Left kidney (tissue), 2 donors: ENCODE results near the gene CTBP2. TPM values are rescaled to one million over a fixed set of nuclear protein-coding genes. Genes with fewer than 3 reads are reported as not detected.

Experiments used
- DNase-seq: peaks from one replicate; pipeline ENCODE4 v3.0.0-alpha.2; 2013
- polyA plus RNA-seq: library from polyadenylated mRNA; unstranded; fragments of 120-200 nt; gene quantifications from one replicate; pipeline ENCODE4 v1.2.1, GENCODE V29; 2013; ENCODE audit not compliant: insufficient read length

CTBP2 gene
- polyA plus RNA-seq, 1 donor, result 83.5 TPM

DNA sequence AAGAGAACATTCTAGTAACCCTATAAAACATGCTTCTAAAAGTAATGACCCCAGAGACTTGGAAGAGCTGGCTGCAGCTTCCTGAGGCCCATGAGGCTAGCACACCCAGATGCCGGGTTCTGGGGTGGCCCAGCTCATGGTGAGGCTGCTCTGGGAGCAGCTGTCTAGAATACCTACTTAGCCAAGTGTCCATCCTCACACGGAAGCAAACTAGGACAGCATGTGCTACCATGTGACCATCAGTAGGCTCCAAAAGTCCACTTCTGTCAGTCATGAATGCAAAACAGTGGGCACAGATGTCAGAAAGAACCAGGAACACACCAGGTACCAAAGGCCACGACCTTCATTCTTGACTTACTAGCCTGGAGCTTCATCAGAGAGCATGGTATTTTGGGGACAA is 32.4 kb downstream of the CTBP2 start:
- DNase-seq, result no peak

DNA sequence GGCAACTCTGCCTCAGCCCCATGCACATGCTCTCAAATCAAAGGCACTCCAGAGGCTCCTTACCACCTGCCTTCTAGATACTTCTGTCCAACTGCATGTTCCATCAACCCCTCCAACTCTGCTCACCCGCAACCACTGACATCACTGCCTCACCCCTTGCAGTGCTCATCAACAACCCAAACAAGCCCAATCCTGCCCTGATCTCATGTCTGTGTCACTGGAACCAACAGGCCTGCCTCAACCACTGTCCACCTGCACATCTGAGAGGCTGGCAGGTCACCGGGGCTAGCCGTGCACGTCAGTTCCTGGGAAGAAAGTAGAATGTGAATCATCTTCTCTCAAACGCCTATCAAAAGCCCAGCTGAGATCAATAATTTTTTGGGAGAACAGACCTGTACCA is 33.3 kb downstream of the CTBP2 start:
- no peak for DNase-seq

DNA sequence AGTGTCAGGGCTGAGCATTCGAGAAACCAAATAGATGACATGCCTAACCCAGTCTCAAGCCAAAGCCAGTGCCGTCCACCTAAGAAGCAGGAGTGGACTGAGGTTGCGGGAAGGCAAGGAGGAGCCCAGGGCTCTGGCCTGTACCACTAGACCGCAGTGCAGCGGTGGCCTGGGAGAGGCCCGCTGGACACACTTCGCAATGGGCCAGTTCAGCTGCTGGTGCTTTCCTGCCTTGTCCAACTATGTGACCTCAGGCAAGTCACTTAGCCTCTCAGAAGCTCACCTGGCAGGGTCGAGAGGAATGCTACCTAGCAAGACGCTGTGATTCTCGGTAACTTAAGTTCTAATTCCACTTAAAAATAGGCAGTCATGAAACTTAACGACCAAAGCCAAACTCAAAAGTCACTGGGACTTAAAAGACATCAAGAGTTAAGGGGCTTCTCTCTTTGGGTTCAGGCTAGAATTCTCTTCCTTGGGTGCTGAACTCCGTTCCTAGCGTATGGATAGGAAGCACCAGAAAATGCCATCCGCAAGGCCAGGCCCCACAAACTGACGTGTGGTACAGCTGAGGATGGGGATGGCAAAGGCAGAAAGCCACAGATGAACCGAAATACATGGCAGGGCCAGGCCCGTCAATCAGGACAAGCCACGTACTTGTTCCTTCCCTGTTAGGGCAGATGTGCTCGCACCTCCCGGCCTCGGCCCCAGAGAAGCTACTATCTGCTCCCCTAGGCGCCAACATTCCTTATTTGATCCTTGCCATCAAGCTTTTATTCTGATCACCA is 34.2 kb downstream of the CTBP2 start:
- DNase-seq, result no peak

DNA sequence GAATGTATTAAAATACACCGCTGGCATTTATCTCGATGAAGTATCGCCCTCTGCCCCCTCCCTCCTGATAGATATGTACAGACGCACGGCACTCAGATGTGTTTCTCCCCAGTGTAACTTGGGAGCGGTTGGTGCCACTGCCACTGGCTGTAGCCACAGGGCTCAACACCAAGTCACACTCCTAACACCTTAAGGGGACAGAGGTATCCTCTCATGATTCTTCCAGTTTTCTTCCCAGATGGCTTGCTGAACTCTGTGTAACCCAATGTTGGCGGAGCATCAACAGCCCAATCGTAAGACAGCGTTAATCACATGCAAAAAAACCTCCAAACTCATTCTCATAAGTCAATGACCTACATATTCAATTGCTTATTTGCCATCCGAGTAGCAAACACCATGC is 35.5 kb downstream of the CTBP2 start:
- no peak for DNase-seq

DNA sequence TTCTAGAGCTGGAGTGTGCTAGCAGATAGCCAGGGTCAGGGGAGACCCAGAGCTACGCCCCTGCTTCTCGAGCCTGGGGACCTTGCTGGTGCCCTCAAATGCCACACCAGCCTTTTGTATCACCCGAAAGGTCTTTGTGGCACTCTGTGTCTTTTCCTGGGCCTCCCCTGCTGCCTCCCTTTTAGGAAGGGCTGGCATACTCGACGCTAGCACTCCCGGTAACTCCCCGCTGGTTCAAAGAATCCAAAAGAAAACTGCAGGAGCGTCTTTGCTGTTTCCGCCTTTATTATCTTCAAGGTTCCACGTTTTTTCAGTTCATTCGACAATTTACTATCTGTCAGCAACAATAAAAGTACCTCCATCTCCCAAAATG is 36.3 kb downstream of the CTBP2 start:
- DNase-seq, result no peak

DNA sequence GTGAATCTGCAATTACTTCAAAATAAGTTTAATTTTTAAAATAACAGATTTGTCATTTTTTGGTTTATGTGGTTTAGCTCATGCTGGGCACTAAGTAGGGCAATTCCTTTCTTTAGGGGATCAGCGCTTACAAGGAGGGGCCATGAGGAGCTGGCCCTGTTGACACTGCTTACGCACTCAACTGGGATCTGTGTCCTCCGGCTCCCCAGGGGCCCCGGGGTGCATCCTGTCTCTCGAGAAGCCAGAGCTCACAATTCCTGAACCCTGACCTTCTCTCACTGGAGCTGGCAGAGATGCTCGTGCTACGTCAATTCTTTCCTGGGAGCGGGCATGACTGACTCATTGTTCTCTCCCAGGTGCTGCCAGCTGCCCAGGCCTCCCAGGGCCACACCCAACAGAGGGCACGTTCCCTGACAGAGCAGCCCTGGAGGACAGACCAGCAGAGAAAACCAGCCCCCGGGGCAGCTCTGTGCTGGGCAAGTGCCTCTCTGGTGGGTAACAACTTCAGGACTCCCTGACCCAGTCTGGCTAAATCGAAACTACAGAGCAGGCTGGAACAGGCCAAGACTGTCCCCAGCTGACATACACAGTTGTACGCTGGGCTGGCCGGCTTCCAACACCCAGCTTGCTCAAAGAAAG is 36.8 kb downstream of the CTBP2 start:
- peak; percentile 48 for DNase-seq

DNA sequence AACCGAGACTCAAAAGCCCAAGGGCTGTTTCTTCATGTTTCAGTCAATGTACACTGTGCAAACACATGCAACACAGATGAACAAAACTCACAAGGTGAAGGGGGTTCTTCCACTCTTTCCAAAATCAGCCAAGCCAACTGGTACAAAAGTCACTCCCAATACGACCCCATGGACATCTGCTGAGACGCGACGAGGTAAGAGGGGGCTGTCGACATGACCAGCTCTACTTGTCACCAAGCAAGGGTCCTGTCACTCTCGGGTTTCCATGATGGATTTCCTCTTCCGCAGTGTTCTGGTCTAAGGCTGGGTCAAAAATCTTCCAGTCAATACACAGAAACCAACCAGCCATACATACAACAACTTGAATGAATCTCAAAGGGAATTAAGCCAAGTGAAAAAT is 37.8 kb downstream of the CTBP2 start:
- no peak for DNase-seq

DNA sequence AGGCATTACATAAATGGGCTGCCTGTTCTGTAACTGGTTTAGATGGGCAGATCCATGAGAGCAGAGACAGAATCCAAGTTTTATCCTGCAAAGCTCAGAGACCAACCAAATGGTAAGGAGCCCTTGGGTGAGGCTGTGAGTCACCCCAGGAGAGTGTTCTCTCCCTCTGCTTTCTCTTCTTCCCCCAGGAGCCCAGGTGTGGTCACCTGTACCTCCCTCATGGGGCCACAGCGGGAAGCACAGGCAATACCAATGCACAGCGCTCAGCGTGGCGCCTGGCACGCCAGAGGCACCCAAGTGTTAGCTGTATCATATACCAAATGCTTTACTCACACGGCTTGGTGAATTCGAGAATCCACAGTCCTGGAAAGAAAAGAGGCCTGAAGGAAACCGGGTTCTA is 39.4 kb downstream of the CTBP2 start:
- DNase-seq, result no peak

DNA sequence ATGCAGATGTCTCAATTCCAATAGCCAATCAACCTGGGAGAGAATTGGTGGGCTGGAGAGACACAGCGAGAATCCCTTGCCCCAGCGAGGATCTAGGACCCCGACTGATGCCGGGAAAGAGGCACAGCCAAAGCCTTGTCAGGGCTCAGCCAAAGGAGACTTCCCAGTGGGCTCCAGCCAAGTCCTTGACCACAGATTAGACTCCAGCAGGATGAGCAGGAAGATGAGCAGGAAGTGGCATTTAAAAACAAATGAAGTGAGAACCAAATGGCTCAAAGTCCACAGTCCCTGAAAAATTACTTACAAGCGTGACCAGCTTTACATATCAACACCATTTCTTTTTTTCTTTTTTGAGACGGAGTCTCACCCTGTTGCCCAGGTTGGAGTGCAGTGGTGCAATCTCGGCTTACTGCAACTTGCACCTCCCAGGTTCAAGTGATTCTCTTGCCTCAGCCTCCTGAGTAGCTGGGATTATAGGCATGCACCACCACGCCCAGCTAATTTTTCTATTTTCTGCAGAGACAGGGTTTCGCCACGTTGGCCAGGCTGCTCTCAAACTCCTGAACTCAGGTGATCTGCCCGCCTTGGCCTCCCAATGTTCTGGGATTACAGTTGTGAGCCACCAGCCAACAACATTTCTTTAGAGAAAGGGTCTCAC is 40.2 kb downstream of the CTBP2 start:
- no peak for DNase-seq

DNA sequence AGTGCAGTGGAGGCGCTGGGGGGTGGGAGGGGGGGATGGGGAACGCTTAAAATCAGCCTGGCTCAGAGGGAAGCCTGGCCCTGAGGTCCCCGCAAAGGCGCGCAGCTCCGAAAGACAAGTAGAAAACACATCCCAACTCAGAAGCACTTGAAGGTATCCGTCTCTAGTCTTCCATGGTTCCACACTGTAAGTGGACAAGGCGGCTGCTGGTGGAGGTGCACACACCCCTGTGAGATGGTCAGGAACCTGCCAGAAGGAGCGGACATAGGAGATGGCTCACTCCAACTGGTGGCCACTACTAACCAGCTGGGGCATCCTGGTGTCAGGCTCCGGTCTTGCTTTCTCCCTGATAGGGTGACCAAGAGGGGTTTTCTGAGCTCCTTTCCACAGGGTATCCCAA is 41.7 kb downstream of the CTBP2 start:
- DNase-seq, result no peak

DNA sequence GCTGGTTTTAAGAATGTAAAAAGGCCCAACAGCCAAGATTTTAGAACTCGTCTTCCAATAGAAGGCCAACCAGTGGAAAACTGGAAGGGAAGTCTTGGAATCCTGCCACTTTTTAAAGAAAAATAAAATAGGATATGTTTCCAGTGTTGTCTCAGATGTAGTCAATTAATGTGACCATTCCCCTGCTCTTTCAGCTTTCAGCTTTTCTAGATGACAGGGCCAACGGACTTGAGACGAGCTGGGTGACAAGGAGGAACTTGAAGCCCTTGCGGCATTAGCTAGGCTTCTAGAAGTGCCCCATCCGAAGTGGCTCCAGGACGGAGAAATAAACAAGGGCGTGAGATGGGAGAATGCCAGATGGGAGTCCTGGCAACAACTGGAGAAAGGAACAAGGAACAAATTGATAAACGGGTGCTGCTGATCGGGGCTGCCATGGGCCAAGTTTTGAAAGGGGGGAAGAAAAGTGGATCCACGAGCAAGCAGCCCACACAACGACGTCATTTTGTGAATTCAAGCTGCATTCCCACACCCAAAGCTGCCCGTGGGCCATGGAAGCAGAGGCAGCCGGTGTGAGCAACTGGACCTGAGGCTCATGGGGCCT is 42.3 kb downstream of the CTBP2 start:
- DNase-seq, result peak; percentile 40

DNA sequence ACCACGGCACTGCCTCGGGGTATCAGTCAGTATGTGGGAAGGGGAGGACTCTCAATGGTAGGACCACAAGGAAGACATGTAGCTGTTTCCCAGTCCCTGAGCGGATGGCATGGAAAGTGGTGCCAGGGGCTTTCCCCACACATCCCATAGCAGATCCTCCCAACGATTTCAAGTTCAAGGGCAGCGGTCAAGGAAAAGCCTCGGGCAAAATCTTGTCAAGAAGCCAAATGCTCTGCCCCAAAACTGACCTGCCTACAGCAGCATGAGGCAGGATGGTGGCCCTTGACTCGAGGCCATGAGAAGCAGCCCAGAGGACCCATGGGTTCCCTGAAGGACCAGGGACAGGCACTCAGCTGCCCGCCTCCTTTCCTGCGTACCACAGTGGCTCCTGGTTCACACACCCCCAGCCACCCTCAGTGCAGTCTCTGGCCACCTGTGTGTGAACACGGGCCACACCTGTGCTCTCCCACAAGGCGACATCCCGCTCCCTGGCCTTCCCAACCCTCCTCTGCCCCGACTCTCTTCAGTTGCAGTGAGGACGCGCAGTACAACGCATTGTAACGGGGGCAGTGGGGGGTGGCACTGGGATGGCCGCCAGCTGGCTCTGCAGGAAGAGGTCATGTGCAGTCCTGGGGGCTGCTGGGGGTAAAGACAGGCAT is 43.6 kb downstream of the CTBP2 start:
- no peak for DNase-seq

DNA sequence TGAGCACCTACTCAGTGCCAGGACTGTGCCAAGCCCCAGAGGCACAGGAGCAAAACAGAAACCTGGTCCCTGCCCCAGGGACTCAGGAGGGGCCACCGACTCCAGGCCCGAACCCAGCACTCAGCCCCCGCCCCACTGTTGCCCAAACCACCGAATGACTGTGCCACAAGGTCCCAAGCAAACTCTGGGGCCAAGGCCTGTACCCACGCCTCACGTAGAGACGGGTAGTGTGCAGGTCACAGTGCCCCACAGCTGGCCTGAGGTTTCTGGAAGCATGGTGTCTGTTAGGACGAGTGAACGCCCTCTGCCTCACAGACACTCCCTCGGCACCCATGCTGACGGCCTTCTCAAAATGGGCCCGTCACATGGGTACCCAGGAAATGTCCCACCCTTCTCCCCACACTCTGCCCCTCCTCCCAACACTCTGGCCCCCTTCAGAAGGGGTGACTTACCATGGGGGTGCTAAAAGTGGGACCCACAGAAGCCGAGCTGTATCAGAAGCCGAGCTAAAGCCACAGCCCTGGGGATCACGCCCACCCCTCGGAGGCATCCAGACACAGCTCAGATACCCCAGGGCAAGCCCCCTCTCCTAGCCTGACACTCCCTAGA is 44.2 kb downstream of the CTBP2 start:
- DNase-seq, result no peak

DNA sequence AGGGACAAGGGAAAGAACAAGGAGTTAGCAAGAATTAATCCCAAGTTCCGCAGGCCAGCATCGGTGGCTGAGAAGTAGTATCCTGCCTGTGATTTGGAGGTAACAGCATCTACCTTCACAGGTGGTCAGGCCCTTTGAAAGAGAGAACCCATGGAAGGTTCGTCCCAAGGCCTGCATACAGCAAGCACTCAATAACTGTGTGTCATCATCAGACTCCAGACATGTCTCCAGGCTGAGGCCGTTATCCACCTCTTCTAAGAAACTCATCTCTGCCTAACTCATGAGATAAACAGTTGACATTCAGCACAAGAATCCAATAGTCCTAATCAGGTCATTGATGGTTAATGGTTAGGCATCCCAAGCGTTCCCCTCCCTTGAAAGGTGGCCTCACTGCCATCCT is 45.0 kb downstream of the CTBP2 start:
- DNase-seq, result no peak

DNA sequence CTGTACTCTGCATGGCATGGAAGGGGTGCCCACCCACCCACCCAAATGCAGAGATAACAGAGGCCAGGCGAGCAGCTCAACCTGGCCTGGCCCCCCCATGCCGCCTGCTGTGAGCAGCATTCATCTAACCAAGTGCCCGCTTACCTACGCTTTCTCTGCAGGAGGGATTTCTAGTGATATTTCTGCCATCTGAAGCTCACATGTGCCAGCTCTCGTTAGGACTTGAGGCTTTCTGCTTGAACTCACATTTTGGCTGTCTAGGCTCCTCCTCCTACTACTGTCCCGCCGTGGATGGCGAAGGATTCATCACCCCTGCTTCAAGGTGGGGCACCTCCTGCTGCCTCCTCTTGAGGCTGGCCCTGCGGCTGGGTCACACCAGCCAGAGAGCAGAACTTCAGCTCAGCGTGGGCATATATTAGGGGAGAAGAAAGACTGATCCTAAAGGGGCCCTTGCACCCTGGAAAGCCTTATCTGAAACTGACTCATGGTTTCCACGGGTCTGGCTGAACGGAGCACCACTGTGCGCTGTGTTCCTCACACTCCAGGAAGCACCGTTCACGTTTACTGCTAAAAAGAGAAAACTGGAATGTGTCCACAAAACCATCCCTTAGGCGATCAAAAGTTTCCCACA is 45.5 kb downstream of the CTBP2 start:
- no peak for DNase-seq

DNA sequence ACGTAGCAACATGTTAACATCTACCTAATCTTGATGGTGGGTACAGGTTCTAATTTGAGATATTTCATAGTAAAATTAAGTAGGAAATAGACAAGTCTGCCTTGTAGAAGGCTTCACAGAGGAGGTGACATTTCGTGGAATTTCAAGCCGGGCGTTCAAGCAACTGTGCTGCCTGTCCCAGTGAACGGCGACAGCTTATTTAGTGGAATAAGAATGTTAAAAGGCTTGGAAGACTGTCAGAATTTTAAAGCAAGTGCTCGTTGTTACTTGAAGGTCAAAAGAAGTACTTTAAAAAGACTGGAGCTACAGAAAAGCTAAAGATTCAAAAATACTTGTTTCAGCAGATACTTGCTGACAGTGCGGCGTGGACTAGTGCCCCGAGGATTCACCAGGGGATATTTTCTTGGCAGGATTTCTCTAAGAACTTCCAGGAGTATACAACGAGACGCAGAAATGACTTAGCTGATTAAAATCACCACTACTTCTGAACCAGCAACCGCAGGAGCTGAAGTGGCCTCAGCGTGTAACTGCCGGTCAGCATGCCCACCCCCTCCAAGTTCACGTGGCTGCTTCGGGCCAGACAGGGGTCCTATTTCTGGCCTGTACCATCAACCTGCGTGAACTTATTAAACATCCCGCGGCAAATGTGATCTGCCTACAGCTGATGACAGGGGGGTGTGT is 46.5 kb downstream of the CTBP2 start:
- DNase-seq, result no peak

DNA sequence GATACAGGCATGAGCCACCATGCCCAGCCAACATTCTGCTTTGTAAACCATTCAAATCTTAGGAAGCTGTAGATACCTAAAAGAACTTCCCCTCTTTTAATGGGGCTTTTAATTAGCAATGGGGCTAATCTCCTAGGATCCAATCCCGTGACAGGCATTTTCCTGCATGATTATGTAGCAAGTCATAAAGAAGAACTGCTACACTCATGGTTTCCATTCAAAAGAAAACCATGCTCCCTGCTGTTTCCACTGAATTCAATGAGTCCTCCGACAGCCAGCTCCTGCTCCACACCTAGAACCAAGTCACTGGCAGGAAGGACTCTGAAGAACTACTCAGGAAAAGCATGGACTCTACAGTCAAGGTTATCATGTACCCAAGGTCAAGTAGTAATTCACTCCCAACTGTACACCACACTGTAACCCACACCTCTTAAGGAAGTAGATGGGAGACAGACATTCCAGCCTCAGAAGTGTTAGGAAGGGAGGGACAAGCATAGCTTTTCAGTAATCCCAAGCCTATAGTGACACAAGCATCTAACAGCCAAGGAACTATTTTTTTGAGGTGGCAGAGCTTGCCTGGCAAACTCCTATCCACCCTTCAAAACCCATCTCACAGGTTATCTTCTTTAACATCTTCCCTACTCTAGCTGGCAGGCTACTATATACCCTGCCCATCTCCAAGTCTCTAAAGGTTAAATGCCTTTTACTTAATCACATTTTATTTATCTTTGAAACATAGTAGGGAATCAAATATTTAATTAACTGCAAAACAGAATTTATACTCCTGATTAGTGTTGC is 47.5 kb downstream of the CTBP2 start:
- no peak for DNase-seq

DNA sequence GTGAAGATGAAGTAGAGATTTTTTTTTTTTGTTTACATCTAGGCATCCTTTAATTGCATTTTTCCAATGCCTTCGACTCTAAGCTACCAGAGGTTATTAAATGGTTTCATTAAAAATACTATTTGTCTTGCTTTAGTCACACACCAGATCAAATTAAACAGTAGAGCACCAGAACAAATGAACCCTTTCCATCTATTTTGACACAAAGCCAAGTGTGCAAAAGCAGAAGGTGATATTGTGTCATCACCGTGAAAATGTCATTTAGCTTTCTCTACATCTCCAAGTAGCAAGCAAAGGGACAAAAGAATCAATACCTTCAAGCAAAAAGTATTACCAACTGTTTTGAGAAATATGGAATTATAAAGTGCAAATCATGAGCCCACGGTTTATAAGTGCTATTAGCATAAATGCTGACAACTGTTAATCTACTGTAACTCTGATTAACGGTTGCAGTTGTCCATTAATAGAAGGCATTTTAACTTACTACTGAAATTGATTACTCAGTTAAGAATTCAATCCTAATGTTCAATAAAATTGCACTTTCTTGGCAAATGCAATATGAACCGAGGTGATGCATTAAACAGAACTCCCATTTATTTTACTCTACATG is 49.1 kb downstream of the CTBP2 start:
- DNase-seq, result no peak

DNA sequence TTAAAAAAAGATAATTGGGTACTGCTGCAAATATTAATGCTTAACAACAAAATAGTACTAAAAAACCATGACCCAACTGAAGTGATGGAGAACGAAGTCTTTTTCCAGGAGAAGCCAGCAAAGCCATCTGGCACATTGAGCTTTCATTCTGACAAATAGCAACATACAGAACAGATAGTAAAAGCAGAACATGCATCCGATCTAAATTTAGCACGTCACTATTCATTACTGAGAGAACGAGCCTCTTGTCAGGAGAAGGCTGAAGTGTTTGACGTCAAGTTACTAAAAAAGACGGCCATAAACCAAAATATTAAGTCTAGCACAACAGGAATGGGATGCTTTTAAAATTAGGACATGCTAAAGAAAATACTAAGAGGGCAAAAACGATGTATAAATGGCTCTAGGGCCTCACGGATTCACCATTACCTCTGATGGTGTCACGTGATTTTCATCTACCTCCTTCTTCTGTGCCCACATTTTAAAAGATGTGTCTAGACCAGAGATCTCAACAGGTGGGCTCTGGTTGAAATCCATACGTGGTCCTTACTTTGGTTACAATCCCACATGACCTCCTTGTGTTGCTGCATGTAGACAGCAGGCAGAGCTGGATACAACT is 52.3 kb downstream of the CTBP2 start:
- DNase-seq, result no peak
